HepG2 (cell line): ENCODE results near the gene MARCHF6. TPM values are rescaled to one million over a fixed set of nuclear protein-coding genes. Genes with fewer than 3 reads are reported as not detected.

Experiments used
- DR1 ChIP-seq: sonication (generic); formaldehyde crosslinking; IDR thresholded peaks from 2 replicates; pipeline ENCODE4 v1.8.0; 2021; ENCODE audit warnings: mild to moderate bottlenecking, missing genetic modification reagents, inconsistent platforms
- E2F5 ChIP-seq: sonication (generic); formaldehyde crosslinking; conservative IDR thresholded peaks from 2 replicates; pipeline ENCODE4 v1.4.0; 2020; ENCODE audit warnings: missing genetic modification reagents
- FIP1L1 ChIP-seq: fragments of 200-400 bp; formaldehyde crosslinking; IDR thresholded peaks from 2 replicates; pipeline ENCODE4 v1.6.1; 2018; ENCODE audit warnings: low read depth, mild to moderate bottlenecking, low read length, moderate library complexity, borderline replicate concordance; ENCODE audit not compliant: insufficient read depth
- HINFP ChIP-seq: sonication (generic); formaldehyde crosslinking; IDR thresholded peaks from 2 replicates; pipeline ENCODE4 v1.4.0; 2020; ENCODE audit warnings: low read depth, mild to moderate bottlenecking, missing genetic modification reagents
- HNRNPH1 ChIP-seq: fragments of 200-400 bp; formaldehyde crosslinking; optimal IDR thresholded peaks from 2 replicates; pipeline ENCODE3; 2017; ENCODE audit warnings: mild to moderate bottlenecking, low read depth, low read length
- JUNB ChIP-seq: sonication (generic); formaldehyde crosslinking; IDR thresholded peaks from 2 replicates; pipeline ENCODE4 v1.8.0; 2022; ENCODE audit warnings: missing genetic modification reagents, mild to moderate bottlenecking, borderline replicate concordance
- KLF12 ChIP-seq: sonication (generic); formaldehyde crosslinking; IDR thresholded peaks from 2 replicates; pipeline ENCODE4 v1.4.0; 2020; ENCODE audit warnings: missing genetic modification reagents, borderline replicate concordance
- KLF6 ChIP-seq: IDR thresholded peaks from 2 replicates; pipeline ENCODE4 v1.8.0; 2016; ENCODE audit warnings: missing biosample characterization, missing genetic modification reagents
- MXD3 ChIP-seq: IDR thresholded peaks from 2 replicates; pipeline ENCODE4 v1.6.1; 2016; ENCODE audit warnings: mild to moderate bottlenecking, missing biosample characterization, missing genetic modification reagents
- NR2F1 ChIP-seq, 2 experiments: fragments of 450-650 bp in 1 of 2; formaldehyde crosslinking in 1 of 2; IDR thresholded peaks; 2 replicates each; pipeline versions ENCODE4 v1.5.0 to v1.6.1; 2016 to 2020; ENCODE audit warnings: mild to moderate bottlenecking in 1 of 2, missing compliant biosample characterization in 1 of 2, missing genetic modification reagents in 1 of 2, moderate library complexity in 1 of 2
- POLR2AphosphoS2 ChIP-seq: IDR thresholded peaks from 2 replicates; pipeline ENCODE4 v1.6.1; 2011; ENCODE audit warnings: low read depth, low read length, improper control_type of control experiment
- POLR2G ChIP-seq: fragments of 200-400 bp; formaldehyde crosslinking; IDR thresholded peaks from 2 replicates; pipeline ENCODE4 v1.6.1; 2018; ENCODE audit warnings: mild to moderate bottlenecking, low read depth, low read length, moderate library complexity
- RARG ChIP-seq: sonication (generic); formaldehyde crosslinking; IDR thresholded peaks from 2 replicates; pipeline ENCODE4 v1.4.0; 2020; ENCODE audit warnings: low read depth, mild to moderate bottlenecking, missing genetic modification reagents
- SKI ChIP-seq: fragments of 450-650 bp; IDR thresholded peaks from one replicate; pipeline ENCODE4 v1.6.1; 2018; ENCODE audit warnings: mild to moderate bottlenecking; ENCODE audit not compliant: partially characterized antibody
- TSC22D2 ChIP-seq: sonication (generic); formaldehyde crosslinking; IDR thresholded peaks from 2 replicates; pipeline ENCODE4 v1.5.1; 2020; ENCODE audit warnings: missing genetic modification reagents, mild to moderate bottlenecking, borderline replicate concordance
- ZIK1 ChIP-seq: sonication (generic); formaldehyde crosslinking; IDR thresholded peaks from 2 replicates; pipeline ENCODE4 v1.5.0; 2020; ENCODE audit warnings: mild to moderate bottlenecking, low read depth, missing genetic modification reagents, borderline replicate concordance
- ZNF337 ChIP-seq: sonication (generic); formaldehyde crosslinking; IDR thresholded peaks from 2 replicates; pipeline ENCODE4 v1.5.1; 2020; ENCODE audit warnings: missing genetic modification reagents, low read depth, mild to moderate bottlenecking, borderline replicate concordance
- polyA plus RNA-seq, 8 experiments: library from polyadenylated mRNA; depleted of rRNA in 3 of 8; stranded (reverse) in 7 of 8; unstranded in 1 of 8; fragments of >200 nt; fragmentation: Illumina TruSeq in 4 of 8; extraction: Trizol in 4 of 8; gene quantifications; 2 replicates each; pipeline versions ENCODE4 v1.2.1 to v1.2.3, GENCODE V29; 2011 to 2016; ENCODE audit warnings: low read depth in 4 of 8, missing spikeins in 1 of 8, mixed read lengths in 1 of 8; ENCODE audit not compliant: insufficient read depth in 1 of 8
- total RNA-seq, 5 experiments: library from RNA; depleted of rRNA; stranded (reverse); fragments of >200 nt; fragmentation: Illumina TruSeq; extraction: Trizol; gene quantifications; 2 replicates each; pipeline ENCODE4 v1.2.3, GENCODE V29; 2016; ENCODE audit warnings: low read depth in 1 of 5
- TF ChIP-seq, protein P1 (sequence below): IDR thresholded peaks from 2 replicates; pipeline ENCODE4 v1.6.1; 2012; ENCODE audit warnings: inconsistent platforms
- TF ChIP-seq, protein P2 (sequence below), 2 experiments: sonication (generic) in 1 of 2; formaldehyde crosslinking in 1 of 2; IDR thresholded peaks; 2 replicates each; pipeline versions ENCODE4 v1.4.0 to v1.6.1; 2018 to 2020; ENCODE audit warnings: missing genetic modification reagents in 2 of 2, borderline replicate concordance in 1 of 2, low read depth in 1 of 2, mild to moderate bottlenecking in 1 of 2, missing biosample characterization in 1 of 2
- TF ChIP-seq, protein P3 (sequence below): sonication (generic); formaldehyde crosslinking; conservative IDR thresholded peaks from 2 replicates; pipeline ENCODE4 v1.8.0; 2022; ENCODE audit warnings: low read depth, missing genetic modification reagents

MARCHF6 gene
- total and polyA plus RNA-seq, 2 of the 13 experiments (the other 11 are each of a cell fraction or from before 2014, with no cell fraction given) = 48.6 to 107 TPM

GRCh38 chr5:10307206-10308148 lies 46.0 kb upstream of the MARCHF6 start, which contains the start of gene CMBL (continued):
- TF ChIP-seq POLR2G (peak; percentile 73), RARG (no peak), KLF6 (0 out of 2 replicates have a peak, but pooled peaks have one; percentile 52), HINFP (CRISPR knock-in tag) (peak; percentile 36; the same call in 1 of the 2 replicates), NR2F1 (CRISPR knock-in tag; IDR thresholded peaks at IDR 0.05) (no peak), POLR2AphosphoS2 (no peak), ZIK1 (CRISPR knock-in tag) (0 out of 2 replicates have a peak, but pooled peaks have one; percentile 66), SKI (no peak), MXD3 (peak; percentile 75), TSC22D2 (CRISPR knock-in tag) (0 out of 2 replicates have a peak, but pooled peaks have one; percentile 19), JUNB (CRISPR knock-in tag) (peak; percentile 29; the same call in 1 of the 2 replicates), ZNF337 (CRISPR knock-in tag) (peak; percentile 47; the same call in 1 of the 2 replicates), E2F5 (CRISPR knock-in tag) (0 out of 2 replicates have a peak, but pooled peaks have one; percentile 30), FIP1L1 (no peak), KLF12 (CRISPR knock-in tag) (0 out of 2 replicates have a peak, but pooled peaks have one; percentile 30), HNRNPH1 (no peak), DR1 (CRISPR knock-in tag) (peak; percentile 25; the same call in 1 of the 2 replicates)
- TF ChIP-seq, protein P1, sequence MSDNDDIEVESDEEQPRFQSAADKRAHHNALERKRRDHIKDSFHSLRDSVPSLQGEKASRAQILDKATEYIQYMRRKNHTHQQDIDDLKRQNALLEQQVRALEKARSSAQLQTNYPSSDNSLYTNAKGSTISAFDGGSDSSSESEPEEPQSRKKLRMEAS = peak; percentile 86
- TF ChIP-seq, protein P2, sequence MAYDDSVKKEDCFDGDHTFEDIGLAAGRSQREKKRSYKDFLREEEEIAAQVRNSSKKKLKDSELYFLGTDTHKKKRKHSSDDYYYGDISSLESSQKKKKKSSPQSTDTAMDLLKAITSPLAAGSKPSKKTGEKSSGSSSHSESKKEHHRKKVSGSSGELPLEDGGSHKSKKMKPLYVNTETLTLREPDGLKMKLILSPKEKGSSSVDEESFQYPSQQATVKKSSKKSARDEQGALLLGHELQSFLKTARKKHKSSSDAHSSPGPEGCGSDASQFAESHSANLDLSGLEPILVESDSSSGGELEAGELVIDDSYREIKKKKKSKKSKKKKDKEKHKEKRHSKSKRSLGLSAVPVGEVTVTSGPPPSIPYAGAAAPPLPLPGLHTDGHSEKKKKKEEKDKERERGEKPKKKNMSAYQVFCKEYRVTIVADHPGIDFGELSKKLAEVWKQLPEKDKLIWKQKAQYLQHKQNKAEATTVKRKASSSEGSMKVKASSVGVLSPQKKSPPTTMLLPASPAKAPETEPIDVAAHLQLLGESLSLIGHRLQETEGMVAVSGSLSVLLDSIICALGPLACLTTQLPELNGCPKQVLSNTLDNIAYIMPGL (CRISPR knock-in tag; IDR thresholded peaks at IDR 0.05; ENCODE audit: borderline replicate concordance in 1 of 2, low read depth in 1 of 2) = peak; percentile 55 to 85; a peak in 3 of 4 replicates
- TF ChIP-seq, protein P3, sequence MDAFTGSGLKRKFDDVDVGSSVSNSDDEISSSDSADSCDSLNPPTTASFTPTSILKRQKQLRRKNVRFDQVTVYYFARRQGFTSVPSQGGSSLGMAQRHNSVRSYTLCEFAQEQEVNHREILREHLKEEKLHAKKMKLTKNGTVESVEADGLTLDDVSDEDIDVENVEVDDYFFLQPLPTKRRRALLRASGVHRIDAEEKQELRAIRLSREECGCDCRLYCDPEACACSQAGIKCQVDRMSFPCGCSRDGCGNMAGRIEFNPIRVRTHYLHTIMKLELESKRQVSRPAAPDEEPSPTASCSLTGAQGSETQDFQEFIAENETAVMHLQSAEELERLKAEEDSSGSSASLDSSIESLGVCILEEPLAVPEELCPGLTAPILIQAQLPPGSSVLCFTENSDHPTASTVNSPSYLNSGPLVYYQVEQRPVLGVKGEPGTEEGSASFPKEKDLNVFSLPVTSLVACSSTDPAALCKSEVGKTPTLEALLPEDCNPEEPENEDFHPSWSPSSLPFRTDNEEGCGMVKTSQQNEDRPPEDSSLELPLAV (CRISPR knock-in tag) = 0 out of 2 replicates have a peak, but pooled peaks have one; percentile 21
